Endothelial cell of umbilical vein (primary cell): ENCODE measurements around the gene SECTM1. TPM values are rescaled to one million over a fixed set of nuclear protein-coding genes. Genes with fewer than 3 reads are reported as not detected.
"Not testable (repeated sequence)": the region's sequence is repeated elsewhere in the genome, so short reads cannot be mapped to it uniquely, and the experiment has no call there.

ENCODE experiments used
- BruUV-seq: library from RNA; stranded (reverse); fragments of 400-500 nt; replicated peaks from 2 replicates; lab custom pipeline; 2021; lab: Mats Ljungman, UMichigan
- CTCF ChIA-PET: fragments of 300-600, 350-600 bp; sonication (Branson Sonifier 250); formaldehyde crosslinking; loops from one replicate; lab custom pipeline; 2021; ENCODE audit warnings: antibody characterized with exemption, inconsistent platforms; lab: Charles Lee
- POLR2A ChIA-PET: fragments of 300-600, 350-600 bp; sonication (Branson Sonifier 250); formaldehyde crosslinking; loops from one replicate; lab custom pipeline; 2021; ENCODE audit warnings: antibody characterized with exemption, inconsistent platforms; lab: Charles Lee
- DNase-seq: peaks from one replicate; pipeline ENCODE4 v3.0.0-alpha.2; 2011; ENCODE audit warnings: low read depth, low spot score
- FAIRE-seq: peaks from 2 replicates; lab custom pipeline; 2011; peaks lifted over from hg19 to GRCh38; lab: Jason Lieb, UNC
- H2AFZ ChIP-seq: 2 replicates; pipeline ENCODE4 v1.6.0; 2012; ENCODE audit warnings: low read depth, low read length, control low read depth, inconsistent platforms
- H3K27ac ChIP-seq: 2 replicates; pipeline ENCODE4 v1.5.1; 2011; ENCODE audit warnings: low read depth, mild to moderate bottlenecking, control low read depth, low read length, moderate library complexity; ENCODE audit not compliant: insufficient read depth
- H3K27me3 ChIP-seq, 2 experiments: 2 replicates each; pipeline versions ENCODE4 v1.6.0 to v1.6.1; 2011; ENCODE audit warnings: low read length in 2 of 2, mixed read lengths in 1 of 2; ENCODE audit not compliant: control insufficient read depth in 2 of 2, insufficient read depth in 2 of 2
- H3K36me3 ChIP-seq, 2 experiments: 2 replicates in 1 of 2; 3 replicates in 1 of 2; pipeline ENCODE4 v1.5.1; 2011; ENCODE audit warnings: low read length in 2 of 2, mild to moderate bottlenecking in 1 of 2, moderate library complexity in 1 of 2; ENCODE audit not compliant: control insufficient read depth in 2 of 2, insufficient read depth in 2 of 2; ENCODE audit errors: extremely low read depth in 1 of 2
- H3K4me1 ChIP-seq: 3 replicates; pipeline ENCODE4 v1.5.1; 2011; ENCODE audit warnings: mild to moderate bottlenecking, low read length; ENCODE audit not compliant: control insufficient read depth, insufficient read depth; ENCODE audit errors: extremely low read depth
- H3K4me2 ChIP-seq: 2 replicates; pipeline ENCODE4 v1.6.1; 2011; ENCODE audit warnings: low read length, control low read depth, mixed read lengths; ENCODE audit not compliant: insufficient read depth
- H3K4me3 ChIP-seq, 3 experiments: fragments of 200-600 bp in 1 of 3; sonication (generic), shearing (Covaris generic) in 1 of 3; replicated peaks in 1 of 3; 2 replicates each; pipeline ENCODE4 v1.5.1; 2011 to 2016; ENCODE audit warnings: control low read depth in 3 of 3, low read length in 3 of 3, mild to moderate bottlenecking in 2 of 3, inconsistent platforms in 1 of 3, low read depth in 1 of 3, moderate library complexity in 1 of 3; ENCODE audit not compliant: insufficient read depth in 1 of 3
- H3K79me2 ChIP-seq: 2 replicates; pipeline ENCODE4 v1.6.0; 2012; ENCODE audit warnings: low read length, inconsistent platforms; ENCODE audit not compliant: control insufficient read depth, insufficient read depth
- H3K9ac ChIP-seq: replicated peaks from 2 replicates; pipeline ENCODE3; 2011; ENCODE audit warnings: low read length, control low read depth; ENCODE audit not compliant: insufficient read depth; ENCODE audit errors: extremely low read depth
- H3K9me1 ChIP-seq: replicated peaks from 3 replicates; pipeline ENCODE4 v1.6.0; 2011; ENCODE audit warnings: mild to moderate bottlenecking, low read length; ENCODE audit not compliant: control insufficient read depth, insufficient read depth; ENCODE audit errors: extremely low read depth
- H3K9me3 ChIP-seq: replicated peaks from 2 replicates; pipeline ENCODE4 v1.5.1; 2012; ENCODE audit warnings: low read length, inconsistent platforms; ENCODE audit not compliant: control insufficient read depth, insufficient read depth
- H4K20me1 ChIP-seq: replicated peaks from 2 replicates; pipeline ENCODE3; 2011; ENCODE audit warnings: mild to moderate bottlenecking, low read length; ENCODE audit not compliant: control insufficient read depth, insufficient read depth; ENCODE audit errors: extremely low read depth
- EZH2 ChIP-seq: IDR thresholded peaks from 2 replicates; pipeline ENCODE4 v1.6.1; 2012; ENCODE audit warnings: borderline replicate concordance, low read depth, mild to moderate bottlenecking, moderate library complexity, low read length, inconsistent platforms; ENCODE audit not compliant: severe bottlenecking
- FOS ChIP-seq: IDR thresholded peaks from 2 replicates; pipeline ENCODE4 v1.6.1; 2011; ENCODE audit warnings: mild to moderate bottlenecking, low read length, moderate library complexity, borderline replicate concordance; ENCODE audit not compliant: insufficient read depth
- GATA2 ChIP-seq: IDR thresholded peaks from 2 replicates; pipeline ENCODE4 v1.7.0; 2011; ENCODE audit warnings: low read depth, mild to moderate bottlenecking, moderate library complexity, mixed read lengths, low read length; ENCODE audit not compliant: insufficient read length, insufficient read depth
- JUN ChIP-seq: IDR thresholded peaks from 2 replicates; pipeline ENCODE4 v1.6.1; 2011; ENCODE audit warnings: borderline replicate concordance, low read depth; ENCODE audit not compliant: insufficient read length, insufficient read depth
- MYC ChIP-seq: IDR thresholded peaks from one replicate; pipeline ENCODE4 v1.6.1; 2011; ENCODE audit warnings: mild to moderate bottlenecking, low read depth, low read length
- POLR2A ChIP-seq: IDR thresholded peaks from 2 replicates; pipeline ENCODE4 v1.6.1; 2012; ENCODE audit warnings: low read depth, mild to moderate bottlenecking, control low read depth, low read length
- POLR2AphosphoS5 ChIP-seq: IDR thresholded peaks from 2 replicates; pipeline ENCODE4 v1.6.1; 2012; ENCODE audit warnings: low read depth, mild to moderate bottlenecking, control low read depth, low read length, moderate library complexity; ENCODE audit not compliant: insufficient read depth
- dilution Hi-C: fragments of 300-500 bp; cut with MboI; formaldehyde crosslinking; loops from one replicate; pipeline ENCODE4 v1.15.0; 2019; ENCODE audit warnings: low sequenced_read_pairs; ENCODE audit not compliant: extremely low pct_ligation_motif_present
- intact Hi-C: fragments of 100-400 bp; cut with micrococcal nuclease; formaldehyde crosslinking; loops from one replicate; pipeline ENCODE4 v1.10.0; 2022
- polyA plus RNA-seq, 4 experiments: library from polyadenylated mRNA; depleted of rRNA in 3 of 4; stranded (reverse) in 3 of 4; unstranded in 1 of 4; fragments of >200 nt; gene quantifications; 2 replicates each; pipeline versions ENCODE4 v1.2.1 to v1.2.3, GENCODE V29; 2011 to 2012; ENCODE audit warnings: missing spikeins in 1 of 4
- total RNA-seq: library from RNA; stranded (reverse); gene quantifications from 2 replicates; pipeline ENCODE4 v1.2.3, GENCODE V29; 2021
- TF ChIP-seq, protein P1 (sequence below), 2 donors: IDR thresholded peaks; 1 replicate in 1 of 2; 2 replicates in 1 of 2; pipeline ENCODE4 v1.5.1; 2011; ENCODE audit warnings: low read length in 2 of 2, mild to moderate bottlenecking in 2 of 2, moderate library complexity in 2 of 2, control low read depth in 1 of 2, inconsistent platforms in 1 of 2, low read depth in 1 of 2; ENCODE audit not compliant: insufficient read depth in 1 of 2; ENCODE audit errors: extremely low read depth in 1 of 2
- TF ChIP-seq, protein P2 (sequence below): IDR thresholded peaks from 2 replicates; pipeline ENCODE4 v1.6.1; 2011; ENCODE audit not compliant: insufficient read depth, insufficient read length

The SECTM1 gene
- total and polyA plus RNA-seq, 2 donors (not counting 3 experiments of a cell fraction or from before 2014, with no cell fraction given), result 1.9 to 2.3 TPM

DNA sequence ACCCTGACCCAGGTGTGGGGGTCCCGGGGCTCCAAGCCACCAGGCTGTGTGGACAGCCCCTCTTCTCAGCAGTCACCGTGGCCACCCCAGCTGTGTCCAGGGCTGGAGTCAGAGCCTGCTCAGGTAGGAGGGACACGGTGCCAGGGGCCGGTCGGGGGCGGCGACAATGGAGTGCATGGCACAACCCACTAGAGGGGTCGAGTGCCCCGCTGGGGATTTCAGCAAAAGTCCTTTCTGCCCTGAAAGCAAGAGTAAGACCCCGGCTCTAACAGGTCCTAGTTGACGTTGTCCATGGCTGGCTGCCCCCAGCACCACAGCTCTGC lies 49.3 kb upstream of the SECTM1 start:
- Histone ChIP-seq H3K4me3 (no peak overlapping the region), H3K36me3 (no peaks in the 10 kb centered on the region), H3K4me1 (no peaks in the 10 kb centered on the region), H3K9ac (no peak overlapping the region), H4K20me1 (no peaks in the 10 kb centered on the region), H3K27me3 (peaks cover 0 to 1% of the 10 kb centered on the region in 2 experiments), H3K4me2 (no peak overlapping the region), H2AFZ (no peak overlapping the region), H3K79me2 (no peaks in the 10 kb centered on the region), H3K9me1 (no peaks in the 10 kb centered on the region), H3K27ac (no peak overlapping the region), H3K9me3 (no peaks in the 10 kb centered on the region)
- TF ChIP-seq FOS, result no peak
- no peak for TF ChIP-seq GATA2
- TF ChIP-seq POLR2A, result no peak
- no peak for TF ChIP-seq POLR2AphosphoS5
- TF ChIP-seq, protein P1, sequence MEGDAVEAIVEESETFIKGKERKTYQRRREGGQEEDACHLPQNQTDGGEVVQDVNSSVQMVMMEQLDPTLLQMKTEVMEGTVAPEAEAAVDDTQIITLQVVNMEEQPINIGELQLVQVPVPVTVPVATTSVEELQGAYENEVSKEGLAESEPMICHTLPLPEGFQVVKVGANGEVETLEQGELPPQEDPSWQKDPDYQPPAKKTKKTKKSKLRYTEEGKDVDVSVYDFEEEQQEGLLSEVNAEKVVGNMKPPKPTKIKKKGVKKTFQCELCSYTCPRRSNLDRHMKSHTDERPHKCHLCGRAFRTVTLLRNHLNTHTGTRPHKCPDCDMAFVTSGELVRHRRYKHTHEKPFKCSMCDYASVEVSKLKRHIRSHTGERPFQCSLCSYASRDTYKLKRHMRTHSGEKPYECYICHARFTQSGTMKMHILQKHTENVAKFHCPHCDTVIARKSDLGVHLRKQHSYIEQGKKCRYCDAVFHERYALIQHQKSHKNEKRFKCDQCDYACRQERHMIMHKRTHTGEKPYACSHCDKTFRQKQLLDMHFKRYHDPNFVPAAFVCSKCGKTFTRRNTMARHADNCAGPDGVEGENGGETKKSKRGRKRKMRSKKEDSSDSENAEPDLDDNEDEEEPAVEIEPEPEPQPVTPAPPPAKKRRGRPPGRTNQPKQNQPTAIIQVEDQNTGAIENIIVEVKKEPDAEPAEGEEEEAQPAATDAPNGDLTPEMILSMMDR (IDR thresholded peaks at IDR 0.05; ENCODE audit: extremely low read depth in 1 of 2, insufficient read depth in 1 of 2, low read depth in 1 of 2, low read length in 2 of 2), result no peak
- no peak for TF ChIP-seq JUN
- no peak for TF ChIP-seq EZH2
- TF ChIP-seq, protein P2, sequence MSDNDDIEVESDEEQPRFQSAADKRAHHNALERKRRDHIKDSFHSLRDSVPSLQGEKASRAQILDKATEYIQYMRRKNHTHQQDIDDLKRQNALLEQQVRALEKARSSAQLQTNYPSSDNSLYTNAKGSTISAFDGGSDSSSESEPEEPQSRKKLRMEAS, result no peak
- no peak for TF ChIP-seq MYC
- CTCF ChIA-PET, result no interaction called here
- dilution Hi-C loops, result no loop called here
- no peak for DNase-seq
- no TSS peak for BruUV-seq
- no peak for FAIRE-seq
- POLR2A ChIA-PET, result no interaction called here
- intact Hi-C loops, result no loop called here

DNA sequence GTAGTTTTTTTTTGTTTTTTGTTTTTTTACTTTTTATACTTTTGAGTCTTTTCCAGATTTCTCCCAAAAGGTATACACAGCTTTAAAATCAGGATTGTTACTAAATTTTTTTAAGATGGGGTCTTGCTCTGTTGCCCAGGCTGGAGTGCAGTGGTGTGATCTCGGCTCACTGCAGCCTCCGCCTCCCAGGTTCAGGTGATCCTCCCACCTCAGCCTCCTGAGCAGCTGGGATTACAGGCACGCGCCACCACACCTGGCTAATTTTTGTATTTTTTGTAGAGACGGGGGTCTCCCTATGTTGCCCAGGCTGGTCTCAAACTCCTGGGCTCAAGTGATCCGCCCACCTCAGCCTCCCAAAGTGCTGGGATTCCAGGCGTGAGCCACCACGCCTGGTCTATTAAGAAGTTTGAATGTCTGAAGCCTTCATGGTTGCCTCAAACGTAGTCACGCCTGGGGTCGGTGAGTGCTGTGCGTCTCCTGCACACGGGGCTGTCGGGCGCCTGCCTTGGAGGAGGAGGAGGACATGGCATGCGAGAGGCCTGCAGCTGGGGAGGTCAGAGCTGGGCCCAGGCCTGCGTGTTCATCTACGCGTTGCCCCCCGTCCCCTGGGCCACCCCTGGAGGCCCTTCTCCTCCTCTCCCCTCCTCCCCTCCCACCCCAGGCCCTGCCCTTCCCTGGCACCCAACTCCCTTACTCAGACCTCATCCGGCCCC lies 48.8 kb upstream of the SECTM1 start:
- H3K9me3 ChIP-seq, FAIRE-seq, intact Hi-C loops, DNase-seq, H3K27ac ChIP-seq, H2AFZ ChIP-seq, POLR2A ChIA-PET, H3K36me3 ChIP-seq, dilution Hi-C loops, H3K27me3 ChIP-seq, H3K9me1 ChIP-seq, CTCF ChIA-PET, BruUV-seq, H3K4me3 ChIP-seq, H3K4me1 ChIP-seq, H3K4me2 ChIP-seq, H3K79me2 ChIP-seq, H4K20me1 ChIP-seq, H3K9ac ChIP-seq: not testable (repeated sequence)

DNA sequence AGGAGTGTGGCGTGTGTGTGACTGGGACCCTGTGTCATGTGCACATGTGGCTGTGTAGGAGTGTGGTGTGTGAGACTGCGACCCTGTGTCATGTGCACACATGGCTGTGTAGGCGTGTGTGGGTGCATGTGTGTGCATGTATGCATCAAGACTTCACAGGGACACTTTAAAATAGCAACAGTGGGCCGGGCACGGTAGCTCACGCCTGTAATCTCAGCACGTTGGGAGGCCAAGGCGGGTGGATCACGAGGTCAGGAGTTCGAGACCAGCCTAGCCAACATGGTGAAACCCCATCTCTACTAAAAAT lies 48.1 kb upstream of the SECTM1 start:
- FAIRE-seq, H3K79me2 ChIP-seq, H3K4me1 ChIP-seq, H3K36me3 ChIP-seq, intact Hi-C loops, DNase-seq, H3K9me1 ChIP-seq, dilution Hi-C loops, POLR2A ChIA-PET, H3K27me3 ChIP-seq, H4K20me1 ChIP-seq, H2AFZ ChIP-seq, H3K27ac ChIP-seq, H3K4me2 ChIP-seq, H3K4me3 ChIP-seq, CTCF ChIA-PET, H3K9me3 ChIP-seq, H3K9ac ChIP-seq, BruUV-seq: not testable (repeated sequence)
